GM23248 (cell line): Measurements from ENCODE around the gene DZIP1.

ENCODE experiments used
- EZH2 ChIP-seq: fragments of 200-600 bp; sonication (generic); IDR thresholded peaks from 2 replicates; pipeline ENCODE4 v1.6.1; 2018; ENCODE audit warnings: antibody characterized with exemption, mild to moderate bottlenecking; ENCODE audit not compliant: insufficient read depth, poor library complexity, severe bottlenecking
- EZH2phosphoT487 ChIP-seq: fragments of 200-600 bp; sonication (generic); IDR thresholded peaks from 2 replicates; pipeline ENCODE4 v1.6.1; 2018; ENCODE audit warnings: antibody characterized with exemption, moderate library complexity, mild to moderate bottlenecking, low read depth; ENCODE audit not compliant: insufficient read depth

GRCh38 chr13:95568131-95568530 lies 76.4 kb downstream of the DZIP1 start:
- TF ChIP-seq EZH2phosphoT487 = no peak
- no peak for TF ChIP-seq EZH2
